IPS DF 6.9 (cell line): Measurements from ENCODE around the gene PRELID3B.

Experiments used
- DNase-seq: peaks from one replicate; pipeline ENCODE4 v3.0.0-alpha.2; 2013; ENCODE audit warnings: low read depth, low spot score
- H3K27ac ChIP-seq: one replicate; pipeline ENCODE4 v1.5.1; 2013; ENCODE audit warnings: low read length, control low read depth
- H3K27me3 ChIP-seq: 2 replicates; pipeline ENCODE4 v1.6.1; 2013; ENCODE audit warnings: mild to moderate bottlenecking, low read length; ENCODE audit not compliant: control insufficient read depth, insufficient read depth
- H3K36me3 ChIP-seq: 2 replicates; pipeline ENCODE4 v1.6.1; 2013; ENCODE audit warnings: low read length; ENCODE audit not compliant: control insufficient read depth, insufficient read depth
- H3K4me1 ChIP-seq: 2 replicates; pipeline ENCODE4 v1.6.1; 2013; ENCODE audit warnings: low read length; ENCODE audit not compliant: control insufficient read depth, insufficient read depth
- H3K4me3 ChIP-seq: 2 replicates; pipeline ENCODE4 v1.5.1; 2013; ENCODE audit warnings: mild to moderate bottlenecking, low read length
- H3K9me3 ChIP-seq: 2 replicates; pipeline ENCODE4 v1.6.1; 2013; ENCODE audit warnings: low read length, inconsistent platforms; ENCODE audit not compliant: control insufficient read depth, insufficient read depth
- WGBS: extraction: QIAGEN DNeasy Blood & Tissue Kit; methylation state at CpG from one replicate; pipeline ENCODE4 v1.1.7; 2013; ENCODE audit warnings: mixed read lengths, missing lambda C conversion rate; ENCODE audit not compliant: insufficient read length, insufficient coverage; 5-methylcytosine and 5-hydroxymethylcytosine counted together

Gene PRELID3B

DNA sequence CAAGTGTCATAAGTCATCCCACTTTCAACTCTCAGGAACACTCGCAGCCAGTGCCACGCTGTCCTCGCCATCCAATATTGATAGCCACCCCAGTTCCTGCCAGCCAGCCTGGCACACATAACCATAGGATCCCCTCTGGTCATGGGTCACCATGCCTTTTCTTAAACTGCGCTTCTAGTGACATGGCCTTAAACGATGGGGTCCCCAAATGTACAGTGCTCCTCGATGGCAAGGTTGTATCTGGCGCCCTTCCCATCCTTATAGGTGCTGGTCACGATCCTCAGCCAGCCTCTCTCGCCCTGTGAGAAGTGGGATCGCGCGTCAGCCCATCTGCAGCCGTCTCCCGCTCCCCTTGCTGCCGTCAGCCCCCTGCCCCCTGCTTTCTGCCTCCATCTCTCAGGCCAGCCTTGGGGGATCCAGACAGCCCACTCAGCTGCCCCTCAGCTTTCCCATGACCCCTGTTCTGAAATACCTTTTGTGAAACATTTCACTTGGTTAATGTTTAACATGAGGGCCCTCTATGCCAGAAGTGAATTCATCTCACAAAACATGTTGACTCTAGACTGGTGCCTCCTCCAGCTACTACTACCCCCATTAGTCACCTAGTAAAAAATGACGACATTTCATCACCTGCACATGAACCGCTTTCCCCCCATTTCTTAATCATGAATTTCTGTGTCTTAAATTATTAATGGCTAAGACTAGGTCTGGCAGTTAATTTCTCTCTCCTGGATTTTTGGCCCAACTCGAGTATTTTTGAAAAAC, 46.9 kb downstream of the PRELID3B start:
- H3K27ac ChIP-seq = no peak overlapping the region
- no peaks in the 10 kb centered on the region for H3K27me3 ChIP-seq
- H3K4me1 ChIP-seq = no peaks in the 10 kb centered on the region
- H3K4me3 ChIP-seq = no peak overlapping the region
- peaks cover 25% of the 10 kb centered on the region for H3K36me3 ChIP-seq
- no peak for DNase-seq
- no CpG with 5 or more reads among the region's 18 CpGs for WGBS
- no peaks in the 10 kb centered on the region for H3K9me3 ChIP-seq

- H3K36me3 ChIP-seq = peaks cover 29% of the 10 kb centered on the region
- no peak overlapping the region for H3K4me3 ChIP-seq
- WGBS = no CpG with 5 or more reads among the region's 17 CpGs
- no peaks in the 10 kb centered on the region for H3K4me1 ChIP-seq
- no peak for DNase-seq
- H3K9me3 ChIP-seq = no peaks in the 10 kb centered on the region
- no peak overlapping the region for H3K27ac ChIP-seq
- H3K27me3 ChIP-seq = no peaks in the 10 kb centered on the region
Observed at GRCh38 chr20:58994390-58995159, 48.0 kb downstream of the PRELID3B start.

GRCh38 chr20:58993332-58994248, 49.0 kb downstream of the PRELID3B start:
- no peak overlapping the region for H3K27ac ChIP-seq
- no CpG with 5 or more reads among the region's 23 CpGs for WGBS
- H3K27me3 ChIP-seq = no peaks in the 10 kb centered on the region
- H3K4me1 ChIP-seq = no peaks in the 10 kb centered on the region
- H3K9me3 ChIP-seq = no peaks in the 10 kb centered on the region
- no peak for DNase-seq
- peaks cover 35% of the 10 kb centered on the region for H3K36me3 ChIP-seq
- H3K4me3 ChIP-seq = no peak overlapping the region

GRCh38 chr20:58992911-58993310, 49.7 kb downstream of the PRELID3B start:
- Histone ChIP-seq H3K4me3 (no peak overlapping the region), H3K36me3 (peaks cover 39% of the 10 kb centered on the region), H3K27me3 (no peaks in the 10 kb centered on the region), H3K27ac (no peak overlapping the region), H3K4me1 (no peaks in the 10 kb centered on the region), H3K9me3 (no peaks in the 10 kb centered on the region)
- WGBS = no CpG with 5 or more reads among the region's 3 CpGs
- no peak for DNase-seq

DNA sequence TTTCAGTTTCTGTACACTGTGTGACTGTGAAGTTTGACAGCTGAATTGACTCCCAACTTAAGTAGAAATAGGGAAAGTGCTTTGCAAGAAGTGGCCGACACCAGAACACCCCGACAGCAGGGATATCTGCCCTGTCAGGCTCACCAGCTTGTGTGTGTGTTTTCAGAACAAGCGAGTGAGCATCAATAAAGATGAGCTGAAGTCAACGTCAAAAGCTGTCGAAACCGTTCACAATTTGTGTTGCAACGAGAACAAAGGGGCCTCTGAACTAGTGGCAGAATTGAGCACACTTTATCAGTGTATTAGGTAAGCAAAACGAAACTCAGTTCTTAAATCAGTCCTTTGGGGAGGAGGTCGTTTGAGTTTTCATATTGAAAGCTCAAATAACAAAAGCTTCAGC, 50.9 kb downstream of the PRELID3B start:
- no peak for DNase-seq
- Histone ChIP-seq H3K36me3 (peaks cover 47% of the 10 kb centered on the region), H3K9me3 (no peaks in the 10 kb centered on the region), H3K27me3 (no peaks in the 10 kb centered on the region), H3K4me3 (no peak overlapping the region), H3K4me1 (no peaks in the 10 kb centered on the region), H3K27ac (no peak overlapping the region)
- WGBS = no CpG with 5 or more reads among the region's 9 CpGs

GRCh38 chr20:58990651-58991445, 51.7 kb downstream of the PRELID3B start:
- no peak overlapping the region for H3K27ac ChIP-seq
- H3K36me3 ChIP-seq = peaks cover 49% of the 10 kb centered on the region
- H3K4me3 ChIP-seq = no peak overlapping the region
- no peak for DNase-seq
- no CpG with 5 or more reads among the region's 14 CpGs for WGBS
- H3K9me3 ChIP-seq = no peaks in the 10 kb centered on the region
- no peaks in the 10 kb centered on the region for H3K27me3 ChIP-seq
- no peaks in the 10 kb centered on the region for H3K4me1 ChIP-seq

GRCh38 chr20:58989196-58989595, 53.4 kb downstream of the PRELID3B start:
- Histone ChIP-seq H3K4me1 (no peaks in the 10 kb centered on the region), H3K36me3 (peaks cover 43% of the 10 kb centered on the region), H3K9me3 (no peaks in the 10 kb centered on the region), H3K4me3 (no peak overlapping the region), H3K27ac (no peak overlapping the region), H3K27me3 (no peaks in the 10 kb centered on the region)
- no peak for DNase-seq
- no CpG with 5 or more reads among the region's 10 CpGs for WGBS

DNA sequence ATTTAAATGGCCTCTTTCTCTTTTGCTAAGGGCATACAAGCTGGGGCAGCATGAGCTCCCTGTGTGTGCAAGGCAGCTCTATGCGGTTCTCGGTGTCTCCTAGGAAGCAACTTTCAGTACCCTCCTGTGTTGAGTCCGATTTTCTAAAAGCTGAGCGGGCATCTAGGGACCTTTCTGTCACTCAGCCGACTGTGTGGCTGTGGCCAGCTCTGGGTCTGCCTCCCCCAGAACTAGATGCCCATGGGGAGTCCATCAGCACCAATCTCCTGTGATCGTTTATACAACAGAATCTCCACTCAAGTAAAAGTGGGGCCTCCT, 54.1 kb downstream of the PRELID3B start:
- no peak for DNase-seq
- H3K36me3 ChIP-seq = peaks cover 37% of the 10 kb centered on the region
- no peak overlapping the region for H3K4me3 ChIP-seq
- WGBS = no CpG with 5 or more reads among the region's 6 CpGs
- H3K9me3 ChIP-seq = no peaks in the 10 kb centered on the region
- H3K27me3 ChIP-seq = no peaks in the 10 kb centered on the region
- H3K27ac ChIP-seq = no peak overlapping the region
- H3K4me1 ChIP-seq = no peaks in the 10 kb centered on the region

- DNase-seq = no peak
- Histone ChIP-seq H3K27me3 (no peaks in the 10 kb centered on the region), H3K27ac (no peak overlapping the region), H3K9me3 (no peaks in the 10 kb centered on the region), H3K4me3 (no peak overlapping the region), H3K36me3 (peaks cover 33% of the 10 kb centered on the region), H3K4me1 (no peaks in the 10 kb centered on the region)
- no CpG with 5 or more reads among the region's 9 CpGs for WGBS
Observed at GRCh38 chr20:58987790-58988564, 54.6 kb downstream of the PRELID3B start.
